ENCODE data around the gene TESPA1. TPM values are rescaled to one million over a fixed set of nuclear protein-coding genes. Genes with fewer than 3 reads are reported as not detected.

The TESPA1 gene
- 100 to 1,000 TPM; 113 to 136 TPM for total RNA-seq

- H3K4me3 Mint-ChIP-seq, result peak within 1 kb of the TSS; percentile 93
- POLR2A ChIA-PET, result no interaction called here
- peaks cover 66% of the 10 kb centered on the region for H3K4me1 Mint-ChIP-seq
- CTCF ChIA-PET, result interaction anchor here (0.8 to 3.1 kb wide), 4 partner anchors 8 to 88 kb away, joined by 3 to 21 read pairs (median 4); no protein-coding TSS in a partner anchor
- peak; percentile 92 for DNase-seq
- no peaks in the 10 kb centered on the region for H3K27me3 Mint-ChIP-seq
- peak within 1 kb of the TSS; percentile 93 for H3K27ac Mint-ChIP-seq
- peaks cover 4% of the 10 kb centered on the region for H3K9me3 Mint-ChIP-seq
- peaks cover 46% of the 10 kb centered on the region for H3K36me3 Mint-ChIP-seq (ENCODE audit: low read depth)
Measured at GRCh38 chr12:54984658-54985376, at the start of gene TESPA1. TESPA1 (minus strand) TSS chr12:54984762; CDS start chr12:54974562, 10,200 bp downstream.

GRCh38 chr12:55034218-55034617 lies 49.7 kb upstream of the TESPA1 start:
- CTCF ChIA-PET, result interaction anchor here (2.0 kb wide), 1 partner anchor 10 kb away, joined by 9 read pairs; no protein-coding TSS in a partner anchor
- H3K4me3 Mint-ChIP-seq, result no peak overlapping the region
- H3K9me3 Mint-ChIP-seq, result peaks cover 7% of the 10 kb centered on the region
- H3K36me3 Mint-ChIP-seq (ENCODE audit: low read depth), result peaks cover 2% of the 10 kb centered on the region
- H3K27me3 Mint-ChIP-seq, result peaks cover 5% of the 10 kb centered on the region
- DNase-seq, result no peak
- H3K4me1 Mint-ChIP-seq, result peaks cover 27% of the 10 kb centered on the region
- POLR2A ChIA-PET, result no interaction called here
- H3K27ac Mint-ChIP-seq, result no peak overlapping the region

DNA sequence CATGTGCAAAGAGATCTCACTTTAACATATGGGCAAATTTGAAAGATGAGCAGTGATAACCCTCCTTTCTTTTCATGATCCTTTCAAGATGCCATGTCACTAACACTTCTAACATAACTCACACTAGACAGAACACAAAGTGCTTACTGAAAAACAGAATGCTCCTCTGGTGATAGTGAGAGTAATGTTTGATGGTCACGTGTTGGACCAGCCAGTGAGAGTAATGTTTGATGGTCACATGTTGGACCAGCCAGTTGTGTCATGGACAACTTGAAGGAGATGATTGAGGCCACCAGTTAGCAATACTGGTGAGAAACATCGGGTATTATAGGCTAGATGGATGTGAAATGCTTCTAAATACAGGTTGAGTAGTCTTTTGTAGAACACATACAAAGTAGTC lies 40.9 kb upstream of the TESPA1 start:
- Mint-ChIP-seq H3K4me3 (no peak overlapping the region), H3K4me1 (no peaks in the 10 kb centered on the region), H3K27ac (no peak overlapping the region), H3K27me3 (peaks cover 41% of the 10 kb centered on the region), H3K9me3 (no peaks in the 10 kb centered on the region), H3K36me3 (ENCODE audit: low read depth) (peaks cover under 1% of the 10 kb centered on the region)
- CTCF ChIA-PET, result interaction anchor here (1.8 kb wide), 1 partner anchor 9 kb away, joined by 9 read pairs; no protein-coding TSS in a partner anchor
- POLR2A ChIA-PET, result no interaction called here
- no peak for DNase-seq

- DNase-seq, result no peak
- H3K4me3 Mint-ChIP-seq, result no peak overlapping the region
- peaks cover 2% of the 10 kb centered on the region for H3K36me3 Mint-ChIP-seq (ENCODE audit: low read depth)
- CTCF ChIA-PET, result interaction anchor here (1.0 to 1.8 kb wide), 3 partner anchors 10 to 30 kb away, joined by 3 to 9 read pairs (median 4); no protein-coding TSS in a partner anchor
- no peaks in the 10 kb centered on the region for H3K9me3 Mint-ChIP-seq
- H3K27ac Mint-ChIP-seq, result no peak overlapping the region
- peaks cover 4% of the 10 kb centered on the region for H3K4me1 Mint-ChIP-seq
- H3K27me3 Mint-ChIP-seq, result peaks cover 47% of the 10 kb centered on the region
- POLR2A ChIA-PET, result no interaction called here
Measured at GRCh38 chr12:55024575-55024974, 40.0 kb upstream of the TESPA1 start.

- Mint-ChIP-seq H3K27me3 (peaks cover 51% of the 10 kb centered on the region), H3K4me3 (no peak within 1 kb of the TSS), H3K36me3 (ENCODE audit: low read depth) (peaks cover 2% of the 10 kb centered on the region), H3K4me1 (peaks cover 5% of the 10 kb centered on the region), H3K9me3 (no peaks in the 10 kb centered on the region), H3K27ac (peak within 1 kb of the TSS; percentile 41)
- DNase-seq, result peak; percentile 11
- ChIA-PET CTCF (interaction anchor here (1.0 to 1.3 kb wide), 2 partner anchors 26 to 335 kb away, joined by 3 to 4 read pairs; no protein-coding TSS in a partner anchor), POLR2A (no interaction called here)
Measured at GRCh38 chr12:55019784-55020183, 35.2 kb upstream of the TESPA1 start, which contains the start of gene NEUROD4. NEUROD4 (plus strand) TSS chr12:55019974; CDS start chr12:55026440, 6,466 bp downstream.

- POLR2A ChIA-PET, result no interaction called here
- CTCF ChIA-PET, result no interaction called here
- peaks cover 38% of the 10 kb centered on the region for H3K27me3 Mint-ChIP-seq
- no peak overlapping the region for H3K4me3 Mint-ChIP-seq
- peaks cover 4% of the 10 kb centered on the region for H3K9me3 Mint-ChIP-seq
- DNase-seq, result no peak
- H3K27ac Mint-ChIP-seq, result no peak overlapping the region
- H3K4me1 Mint-ChIP-seq, result peaks cover 5% of the 10 kb centered on the region
- peaks cover 3% of the 10 kb centered on the region for H3K36me3 Mint-ChIP-seq (ENCODE audit: low read depth)
Measured at GRCh38 chr12:55017416-55017925, 32.9 kb upstream of the TESPA1 start.

DNA sequence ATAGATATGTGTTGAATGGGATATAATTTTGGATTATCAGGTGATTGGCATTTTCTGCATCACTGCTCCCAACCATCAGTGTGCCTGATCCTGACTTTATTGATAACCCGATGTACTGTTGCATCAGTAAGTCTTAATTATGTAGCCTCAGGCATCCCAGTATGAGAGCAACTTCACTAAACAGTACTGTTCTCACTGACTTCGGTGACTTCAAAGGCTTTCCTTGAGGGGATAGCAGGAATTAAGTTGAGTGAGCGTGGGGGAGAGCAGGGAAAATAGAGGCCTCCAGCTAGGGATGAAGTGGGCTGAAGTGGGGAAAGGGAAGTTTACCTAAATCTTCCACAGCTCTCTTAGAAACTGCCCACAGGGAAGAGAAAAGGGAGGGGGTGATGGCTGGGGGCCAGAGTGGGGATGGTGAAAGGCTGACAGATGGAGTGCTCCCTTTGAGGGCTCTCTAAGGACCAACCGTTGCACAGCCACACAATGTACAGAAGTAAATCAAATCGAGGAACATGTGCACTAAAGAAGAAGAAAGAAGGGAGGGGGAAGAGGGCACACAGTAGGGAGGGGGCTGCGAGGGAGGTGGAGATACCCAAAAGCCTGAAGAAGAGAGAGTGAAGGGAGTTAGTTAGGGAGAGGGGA lies 24.5 kb upstream of the TESPA1 start:
- H3K9me3 Mint-ChIP-seq, result peaks cover 12% of the 10 kb centered on the region
- CTCF ChIA-PET, result interaction anchor here (0.8 kb wide), 1 partner anchor 12 kb away, joined by 3 read pairs; no protein-coding TSS in a partner anchor
- DNase-seq, result no peak
- POLR2A ChIA-PET, result no interaction called here
- H3K4me1 Mint-ChIP-seq, result no peaks in the 10 kb centered on the region
- no peak overlapping the region for H3K4me3 Mint-ChIP-seq
- no peak overlapping the region for H3K27ac Mint-ChIP-seq
- peaks cover 2% of the 10 kb centered on the region for H3K36me3 Mint-ChIP-seq (ENCODE audit: low read depth)
- H3K27me3 Mint-ChIP-seq, result peaks cover 9% of the 10 kb centered on the region

DNA sequence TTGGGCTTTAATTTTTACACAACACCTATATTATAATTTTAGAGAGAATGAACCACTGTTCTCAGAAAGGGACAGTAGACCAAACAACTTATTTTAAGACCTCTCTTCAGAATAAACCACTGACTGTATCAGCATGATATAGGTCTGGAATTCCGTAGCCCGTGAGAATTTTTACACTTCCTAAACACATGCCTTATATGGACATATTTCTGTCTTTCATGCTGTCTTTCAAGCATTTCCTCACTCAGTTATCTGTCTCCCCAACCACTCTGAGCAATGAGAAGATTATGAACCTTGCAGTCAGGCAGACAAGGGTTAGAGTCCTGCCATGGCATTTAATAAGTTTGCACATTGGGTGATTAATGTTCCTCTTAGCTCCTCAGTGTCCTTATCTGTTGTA lies 17.8 kb upstream of the TESPA1 start:
- CTCF ChIA-PET, result interaction anchor here (0.7 to 2.9 kb wide), 3 partner anchors 9 to 70 kb away, joined by 3 to 12 read pairs (median 7); no protein-coding TSS in a partner anchor
- Mint-ChIP-seq H3K27ac (no peak overlapping the region), H3K4me1 (peaks cover 7% of the 10 kb centered on the region), H3K9me3 (peaks cover 1% of the 10 kb centered on the region), H3K36me3 (ENCODE audit: low read depth) (no peaks in the 10 kb centered on the region), H3K4me3 (no peak overlapping the region), H3K27me3 (no peaks in the 10 kb centered on the region)
- POLR2A ChIA-PET, result no interaction called here
- no peak for DNase-seq

- DNase-seq, result no peak
- H3K4me1 Mint-ChIP-seq, result peaks cover 7% of the 10 kb centered on the region
- no peak overlapping the region for H3K4me3 Mint-ChIP-seq
- peak overlapping the region; percentile 37 for H3K27ac Mint-ChIP-seq
- ChIA-PET POLR2A (no interaction called here), CTCF (interaction anchor here (2.9 kb wide), 1 partner anchor 8 kb away, joined by 12 read pairs; no protein-coding TSS in a partner anchor)
- no peaks in the 10 kb centered on the region for H3K9me3 Mint-ChIP-seq
- no peaks in the 10 kb centered on the region for H3K27me3 Mint-ChIP-seq
- H3K36me3 Mint-ChIP-seq (ENCODE audit: low read depth), result no peaks in the 10 kb centered on the region
Measured at GRCh38 chr12:55001198-55001868, 16.8 kb upstream of the TESPA1 start.

GRCh38 chr12:54998958-54999510 lies 14.5 kb upstream of the TESPA1 start:
- no peaks in the 10 kb centered on the region for H3K9me3 Mint-ChIP-seq
- POLR2A ChIA-PET, result no interaction called here

GRCh38 chr12:54997929-54998522 lies 13.5 kb upstream of the TESPA1 start:
- CTCF ChIA-PET, result interaction anchor here (0.6 to 4.2 kb wide), 9 partner anchors 9 to 248 kb away, joined by 3 to 44 read pairs (median 4); no protein-coding TSS in a partner anchor
- no peak for DNase-seq

More at GRCh38 chr12:54998958-54999510, 14.5 kb upstream of the TESPA1 start:
- CTCF ChIA-PET, result no interaction called here
- peaks cover 7% of the 10 kb centered on the region for H3K4me1 Mint-ChIP-seq
- DNase-seq, result no peak
- H3K4me3 Mint-ChIP-seq, result no peak overlapping the region
- no peaks in the 10 kb centered on the region for H3K27me3 Mint-ChIP-seq
- no peaks in the 10 kb centered on the region for H3K36me3 Mint-ChIP-seq (ENCODE audit: low read depth)
- H3K27ac Mint-ChIP-seq, result no peak overlapping the region

GRCh38 chr12:54996205-54996604 lies 11.6 kb upstream of the TESPA1 start:
- no peak overlapping the region for H3K4me3 Mint-ChIP-seq
- POLR2A ChIA-PET, result no interaction called here
- H3K9me3 Mint-ChIP-seq, result no peaks in the 10 kb centered on the region
- peaks cover 20% of the 10 kb centered on the region for H3K4me1 Mint-ChIP-seq
- no peaks in the 10 kb centered on the region for H3K27me3 Mint-ChIP-seq
- H3K27ac Mint-ChIP-seq, result no peak overlapping the region
- DNase-seq, result no peak
- CTCF ChIA-PET, result interaction anchor here (1.0 to 4.2 kb wide), 6 partner anchors 14 to 76 kb away, joined by 3 to 44 read pairs (median 3); no protein-coding TSS in a partner anchor
- H3K36me3 Mint-ChIP-seq (ENCODE audit: low read depth), result no peaks in the 10 kb centered on the region

More at GRCh38 chr12:54997929-54998522, 13.5 kb upstream of the TESPA1 start:
- Mint-ChIP-seq H3K27ac (no peak overlapping the region), H3K4me1 (peaks cover 11% of the 10 kb centered on the region), H3K4me3 (no peak overlapping the region), H3K36me3 (ENCODE audit: low read depth) (no peaks in the 10 kb centered on the region), H3K27me3 (no peaks in the 10 kb centered on the region), H3K9me3 (no peaks in the 10 kb centered on the region)
- POLR2A ChIA-PET, result no interaction called here
